Vagina (tissue), 2 donors: ENCODE results near the gene EVL. TPM values are rescaled to one million over a fixed set of nuclear protein-coding genes. Genes with fewer than 3 reads are reported as not detected.
A peak's percentile ranks its signal among the peaks of the same experiment; 100 is the strongest.
"Not testable (repeated sequence)": the region's sequence is repeated elsewhere in the genome, so short reads cannot be mapped to it uniquely, and the experiment has no call there.

Experiments used
- DNase-seq, 2 donors: peaks; one replicate each; pipeline ENCODE4 v3.0.0-alpha.2; 2017; ENCODE audit errors: extremely low spot score in 2 of 2
- H3K27ac ChIP-seq: fragments of 200-600 bp; sonication (generic); one replicate; pipeline ENCODE4 v1.5.1; 2019
- H3K27me3 ChIP-seq: fragments of 200-600 bp; sonication (generic); one replicate; pipeline ENCODE4 v1.5.1; 2019
- H3K36me3 ChIP-seq, 2 donors: fragments of 200-600 bp; sonication (generic); one replicate each; pipeline ENCODE4 v1.5.1; 2017 to 2019
- H3K4me1 ChIP-seq: fragments of 200-600 bp; sonication (generic); one replicate; pipeline ENCODE4 v1.5.1; 2019
- H3K4me3 ChIP-seq, 2 donors: fragments of 200-600 bp; sonication (generic); 1 replicate in 1 of 2; 2 replicates in 1 of 2; pipeline ENCODE4 v1.5.1; 2016 to 2019
- H3K9me3 ChIP-seq: fragments of 200-600 bp; sonication (generic); one replicate; pipeline ENCODE4 v1.5.1; 2019
- CTCF ChIP-seq, 3 experiments: fragments of 450-650 bp in 2 of 3; fragments of 200-600 bp in 1 of 3; sonication (generic) in 1 of 3; IDR thresholded peaks; one replicate each; pipeline ENCODE4 v1.5.1; 2017 to 2019; ENCODE audit warnings: antibody characterized with exemption in 3 of 3, mild to moderate bottlenecking in 2 of 3, moderate library complexity in 2 of 3
- POLR2A ChIP-seq, 2 donors: fragments of 450-650 bp; IDR thresholded peaks; one replicate each; pipeline ENCODE4 v1.6.1; 2017; ENCODE audit warnings: antibody characterized with exemption in 2 of 2, mild to moderate bottlenecking in 2 of 2, moderate library complexity in 2 of 2
- POLR2AphosphoS5 ChIP-seq, 2 donors: sonication (generic); formaldehyde crosslinking; IDR thresholded peaks; one replicate each; pipeline ENCODE4 v1.9.0; 2017; ENCODE audit warnings: antibody characterized with exemption in 2 of 2, mild to moderate bottlenecking in 2 of 2, low read depth in 1 of 2; ENCODE audit not compliant: insufficient read depth in 1 of 2
- intact Hi-C: fragments of 100-400 bp; cut with DNase I; formaldehyde crosslinking; loops from one replicate; pipeline ENCODE4 v1.15.1; 2023
- total RNA-seq: library from RNA; depleted of rRNA; stranded (reverse); fragments of >200 nt; gene quantifications from one replicate; pipeline ENCODE4 v1.2.3, GENCODE V29; 2016

EVL gene
- total RNA-seq, 1 donor from 2014 or later, result 112 TPM

GRCh38 chr14:100027771-100028490, 37.3 kb upstream of the EVL start:
- Histone ChIP-seq H3K36me3 (no peaks in the 10 kb centered on the region), H3K9me3 (no peaks in the 10 kb centered on the region), H3K4me3 (no peak overlapping the region), H3K4me1 (peaks cover 46% of the 10 kb centered on the region), H3K27me3 (no peaks in the 10 kb centered on the region), H3K27ac (no peak overlapping the region)
- no peak for DNase-seq
- TF ChIP-seq POLR2A (IDR thresholded peaks at IDR 0.05) (no peak), POLR2AphosphoS5 (IDR thresholded peaks at IDR 0.05; ENCODE audit: insufficient read depth in 1 of 2, low read depth in 1 of 2) (no peak), CTCF (IDR thresholded peaks at IDR 0.05) (no peak)
- intact Hi-C loops, result no loop called here

GRCh38 chr14:100028990-100029677, 36.1 kb upstream of the EVL start:
- peaks cover 48% of the 10 kb centered on the region for H3K4me1 ChIP-seq
- H3K9me3 ChIP-seq, result no peaks in the 10 kb centered on the region
- H3K4me3 ChIP-seq, result no peak overlapping the region
- H3K36me3 ChIP-seq, result no peaks in the 10 kb centered on the region
- no peak for TF ChIP-seq POLR2AphosphoS5 (IDR thresholded peaks at IDR 0.05; ENCODE audit: insufficient read depth in 1 of 2, low read depth in 1 of 2)
- no peak for TF ChIP-seq CTCF (IDR thresholded peaks at IDR 0.05)
- no peak for TF ChIP-seq POLR2A (IDR thresholded peaks at IDR 0.05)
- H3K27me3 ChIP-seq, result no peaks in the 10 kb centered on the region
- no peak overlapping the region for H3K27ac ChIP-seq
- DNase-seq, result no peak
- intact Hi-C loops, result no loop called here

- H3K4me3 ChIP-seq, H3K27ac ChIP-seq, H3K9me3 ChIP-seq, intact Hi-C loops, H3K36me3 ChIP-seq, DNase-seq, H3K27me3 ChIP-seq: not testable (repeated sequence)
- peaks cover 42% of the 10 kb centered on the region for H3K4me1 ChIP-seq
Measured at GRCh38 chr14:100030006-100030405, 35.2 kb upstream of the EVL start.

- Histone ChIP-seq H3K27me3 (no peaks in the 10 kb centered on the region), H3K4me3 (no peak overlapping the region), H3K36me3 (no peaks in the 10 kb centered on the region), H3K9me3 (no peaks in the 10 kb centered on the region), H3K4me1 (peaks cover 36% of the 10 kb centered on the region), H3K27ac (peak overlapping the region; percentile 64)
- DNase-seq, result no peak
- no peak for TF ChIP-seq POLR2A (IDR thresholded peaks at IDR 0.05)
- no peak for TF ChIP-seq POLR2AphosphoS5 (IDR thresholded peaks at IDR 0.05; ENCODE audit: insufficient read depth in 1 of 2, low read depth in 1 of 2)
- TF ChIP-seq CTCF (IDR thresholded peaks at IDR 0.05), result no peak
- intact Hi-C loops, result no loop called here
Measured at GRCh38 chr14:100030452-100031153, 34.6 kb upstream of the EVL start.

GRCh38 chr14:100031506-100032281, 33.5 kb upstream of the EVL start:
- Histone ChIP-seq H3K27me3 (no peaks in the 10 kb centered on the region), H3K4me3 (peak overlapping the region in 1 of 2 donors; percentile 15), H3K27ac (peak overlapping the region; percentile 64), H3K4me1 (peaks cover 36% of the 10 kb centered on the region), H3K9me3 (no peaks in the 10 kb centered on the region), H3K36me3 (no peaks in the 10 kb centered on the region)
- TF ChIP-seq CTCF (IDR thresholded peaks at IDR 0.05), result no peak
- peak in 1 of 2 donors; percentile 80 for TF ChIP-seq POLR2AphosphoS5 (IDR thresholded peaks at IDR 0.05; ENCODE audit: insufficient read depth in 1 of 2, low read depth in 1 of 2)
- DNase-seq, result no peak
- intact Hi-C loops, result no loop called here
